Esophagus squamous epithelium (tissue), 4 donors: Measurements from ENCODE around the gene UBE2N.

ENCODE experiments used
- POLR2A ChIP-seq, 4 donors: fragments of 450-650 bp; IDR thresholded peaks; one replicate each; pipeline ENCODE4 v1.6.1; 2017; ENCODE audit warnings: antibody characterized with exemption in 4 of 4, mild to moderate bottlenecking in 4 of 4, moderate library complexity in 3 of 4
- TF ChIP-seq, protein P1 (sequence below), 6 experiments: fragments of 450-650 bp in 4 of 6; fragments of 200-600 bp in 2 of 6; sonication (generic) in 2 of 6; IDR thresholded peaks; one replicate each; pipeline ENCODE4 v1.5.1; 2016 to 2019; ENCODE audit warnings: antibody characterized with exemption in 6 of 6, mild to moderate bottlenecking in 4 of 6, moderate library complexity in 4 of 6

- TF ChIP-seq POLR2A (IDR thresholded peaks at IDR 0.05) = no peak
- TF ChIP-seq, protein P1, sequence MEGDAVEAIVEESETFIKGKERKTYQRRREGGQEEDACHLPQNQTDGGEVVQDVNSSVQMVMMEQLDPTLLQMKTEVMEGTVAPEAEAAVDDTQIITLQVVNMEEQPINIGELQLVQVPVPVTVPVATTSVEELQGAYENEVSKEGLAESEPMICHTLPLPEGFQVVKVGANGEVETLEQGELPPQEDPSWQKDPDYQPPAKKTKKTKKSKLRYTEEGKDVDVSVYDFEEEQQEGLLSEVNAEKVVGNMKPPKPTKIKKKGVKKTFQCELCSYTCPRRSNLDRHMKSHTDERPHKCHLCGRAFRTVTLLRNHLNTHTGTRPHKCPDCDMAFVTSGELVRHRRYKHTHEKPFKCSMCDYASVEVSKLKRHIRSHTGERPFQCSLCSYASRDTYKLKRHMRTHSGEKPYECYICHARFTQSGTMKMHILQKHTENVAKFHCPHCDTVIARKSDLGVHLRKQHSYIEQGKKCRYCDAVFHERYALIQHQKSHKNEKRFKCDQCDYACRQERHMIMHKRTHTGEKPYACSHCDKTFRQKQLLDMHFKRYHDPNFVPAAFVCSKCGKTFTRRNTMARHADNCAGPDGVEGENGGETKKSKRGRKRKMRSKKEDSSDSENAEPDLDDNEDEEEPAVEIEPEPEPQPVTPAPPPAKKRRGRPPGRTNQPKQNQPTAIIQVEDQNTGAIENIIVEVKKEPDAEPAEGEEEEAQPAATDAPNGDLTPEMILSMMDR (IDR thresholded peaks at IDR 0.05) = no peak
Measured at GRCh38 chr12:93465841-93466240, 24.1 kb upstream of the UBE2N start.
